Large intestine (tissue), 3 donors: Measurements from ENCODE around the gene FRMD3. TPM values are rescaled to one million over a fixed set of nuclear protein-coding genes. Genes with fewer than 3 reads are reported as not detected.
A peak's percentile ranks its signal among the peaks of the same experiment; 100 is the strongest.

Experiments
- DNase-seq, 2 donors: peaks; one replicate each; pipeline versions ENCODE4 v3.0.0 to v3.0.0-alpha.2; 2013
- H3K27ac ChIP-seq: one replicate; pipeline ENCODE4 v1.5.1; 2013; ENCODE audit warnings: low read length
- H3K27me3 ChIP-seq: 2 replicates; pipeline ENCODE4 v1.6.1; 2013; ENCODE audit warnings: low read length; ENCODE audit not compliant: control insufficient read depth, insufficient read depth
- H3K36me3 ChIP-seq: 2 replicates; pipeline ENCODE4 v1.6.1; 2013; ENCODE audit warnings: low read length; ENCODE audit not compliant: control insufficient read depth, insufficient read depth
- H3K4me1 ChIP-seq: one replicate; pipeline ENCODE4 v1.6.1; 2013; ENCODE audit warnings: low read length; ENCODE audit not compliant: control insufficient read depth, insufficient read depth
- H3K4me3 ChIP-seq: one replicate; pipeline ENCODE4 v1.5.1; 2013; ENCODE audit warnings: low read length
- H3K9me3 ChIP-seq: one replicate; pipeline ENCODE4 v1.6.1; 2013; ENCODE audit warnings: mild to moderate bottlenecking, low read depth, low read length, moderate library complexity; ENCODE audit not compliant: control insufficient read depth
- WGBS: methylation state at CpG from one replicate; pipeline ENCODE4 v1.1.5; 2013; ENCODE audit warnings: low lambda C conversion rate; ENCODE audit not compliant: insufficient coverage; 5-methylcytosine and 5-hydroxymethylcytosine counted together
- polyA plus RNA-seq: library from polyadenylated mRNA; unstranded; fragments of 120-200 nt; gene quantifications from one replicate; pipeline ENCODE4 v1.2.1, GENCODE V29; 2013

FRMD3 gene
- polyA plus RNA-seq, 1 donor, result 4.4 TPM

DNA sequence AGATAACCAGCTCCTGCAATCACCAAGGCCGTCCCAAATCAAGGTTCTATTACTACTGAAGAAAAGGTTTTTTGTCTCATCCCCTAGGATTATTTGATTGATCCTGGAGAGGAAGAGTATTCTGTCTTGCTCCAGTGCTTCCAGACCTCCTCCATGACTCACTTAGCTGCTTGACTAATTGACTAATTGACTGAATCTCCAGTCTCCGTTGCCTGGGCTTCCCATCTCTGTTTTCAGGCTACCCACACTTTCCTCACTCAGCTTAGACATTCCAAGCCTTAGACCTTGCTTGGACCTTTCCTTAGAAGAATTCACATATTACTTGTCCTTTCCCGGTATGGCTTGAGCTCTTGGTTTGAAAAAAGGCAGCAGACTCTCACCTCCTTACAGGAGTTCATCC, 60.6 kb downstream of the FRMD3 start:
- Histone ChIP-seq H3K9me3 (peaks cover 8% of the 10 kb centered on the region), H3K27me3 (no peaks in the 10 kb centered on the region), H3K27ac (no peak overlapping the region), H3K4me1 (peaks cover 17% of the 10 kb centered on the region), H3K36me3 (no peaks in the 10 kb centered on the region), H3K4me3 (no peak overlapping the region)
- DNase-seq, result no peak
- WGBS, result 80% methylated on average over 1 of the region's 3 CpGs

DNA sequence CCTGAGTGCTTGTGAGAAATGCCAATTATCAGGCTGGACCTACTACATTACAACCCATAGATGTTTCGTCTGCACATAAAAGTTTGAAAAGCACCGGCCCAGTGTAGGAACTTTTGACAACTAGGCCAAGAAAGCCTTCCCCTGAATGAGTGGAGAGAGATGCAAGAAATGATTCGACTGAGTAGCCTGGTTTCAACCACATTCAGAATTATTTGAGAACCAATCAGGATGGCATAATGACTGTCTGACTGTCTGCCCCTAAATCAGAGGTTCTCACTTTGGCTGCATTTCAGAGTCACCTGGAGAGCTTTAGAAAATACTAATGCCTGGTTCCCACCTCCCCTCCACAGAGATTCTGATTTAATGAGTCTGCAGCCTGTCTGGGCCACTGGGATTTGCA, 61.1 kb downstream of the FRMD3 start:
- H3K27me3 ChIP-seq, result no peaks in the 10 kb centered on the region
- no peaks in the 10 kb centered on the region for H3K36me3 ChIP-seq
- H3K9me3 ChIP-seq, result peaks cover 8% of the 10 kb centered on the region
- WGBS, result no CpG with 5 or more reads among the region's 3 CpGs
- no peak overlapping the region for H3K4me3 ChIP-seq
- H3K4me1 ChIP-seq, result peaks cover 22% of the 10 kb centered on the region
- H3K27ac ChIP-seq, result no peak overlapping the region
- no peak for DNase-seq

DNA sequence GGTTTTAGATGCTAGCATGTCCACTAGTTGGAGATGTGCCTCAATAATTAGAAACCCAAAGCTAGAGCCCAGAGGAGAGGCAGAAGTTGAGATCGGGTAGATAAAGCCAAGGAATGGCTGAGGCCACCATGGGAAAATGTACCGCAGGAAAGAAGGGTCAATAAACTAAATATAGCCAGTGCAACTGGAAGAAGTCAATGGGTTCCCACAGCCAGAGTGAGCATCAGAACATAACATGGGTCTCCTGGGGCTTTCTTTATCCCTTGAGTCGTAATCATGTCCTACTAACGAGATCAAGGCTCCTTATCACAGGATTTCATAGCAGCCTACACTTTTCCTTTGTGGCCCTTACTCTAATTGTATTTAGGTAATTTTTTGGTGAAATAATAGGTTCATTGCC, 61.7 kb downstream of the FRMD3 start:
- Histone ChIP-seq H3K9me3 (peaks cover 8% of the 10 kb centered on the region), H3K4me3 (no peak overlapping the region), H3K27ac (no peak overlapping the region), H3K4me1 (peaks cover 28% of the 10 kb centered on the region), H3K36me3 (no peaks in the 10 kb centered on the region), H3K27me3 (no peaks in the 10 kb centered on the region)
- no peak for DNase-seq
- WGBS, result no CpG with 5 or more reads among the region's 4 CpGs

DNA sequence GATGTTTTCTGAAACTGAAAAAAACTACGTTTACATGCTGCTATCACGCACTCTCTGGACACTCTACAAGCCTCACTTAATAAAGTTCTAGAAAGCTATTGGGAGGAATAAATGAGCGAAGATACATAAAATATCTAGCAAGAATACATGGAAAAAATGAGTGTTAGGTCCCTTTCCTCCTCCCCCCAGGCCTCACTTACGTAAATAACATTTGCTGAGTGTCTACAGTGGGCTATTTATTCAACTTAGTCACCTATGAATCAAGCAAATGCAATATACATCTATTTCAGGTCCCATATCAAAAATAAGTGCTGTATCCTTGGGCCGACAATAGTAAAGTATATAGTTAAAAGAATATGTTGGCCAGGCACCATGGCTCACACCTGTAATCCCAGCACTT, 62.5 kb downstream of the FRMD3 start:
- 94% methylated on average over 3 of the region's 5 CpGs for WGBS
- Histone ChIP-seq H3K9me3 (peaks cover 8% of the 10 kb centered on the region), H3K36me3 (no peaks in the 10 kb centered on the region), H3K4me3 (no peak overlapping the region), H3K27ac (no peak overlapping the region), H3K4me1 (peaks cover 36% of the 10 kb centered on the region), H3K27me3 (no peaks in the 10 kb centered on the region)
- DNase-seq, result no peak

DNA sequence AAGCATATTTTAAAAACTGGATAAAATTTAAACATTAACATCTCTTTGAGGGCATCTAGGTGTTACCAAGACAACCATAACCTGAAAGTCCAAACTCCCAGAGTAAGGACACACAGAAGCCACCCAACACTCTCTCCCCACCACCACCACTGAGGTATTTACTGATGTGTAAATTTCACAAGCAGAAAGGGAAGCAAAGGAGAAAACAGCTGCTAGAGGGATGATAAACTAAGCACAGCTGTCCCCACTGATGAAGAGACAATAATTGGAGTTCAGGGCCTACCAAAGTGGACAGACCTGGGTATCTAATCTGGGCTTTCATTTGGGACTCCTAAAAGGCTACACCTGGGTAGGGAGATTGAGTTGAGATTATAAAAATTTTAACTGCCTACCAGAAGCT, 63.6 kb downstream of the FRMD3 start:
- Histone ChIP-seq H3K36me3 (no peaks in the 10 kb centered on the region), H3K4me3 (no peak overlapping the region), H3K27ac (no peak overlapping the region), H3K4me1 (peaks cover 39% of the 10 kb centered on the region), H3K9me3 (peaks cover 4% of the 10 kb centered on the region), H3K27me3 (no peaks in the 10 kb centered on the region)
- no peak for DNase-seq

DNA sequence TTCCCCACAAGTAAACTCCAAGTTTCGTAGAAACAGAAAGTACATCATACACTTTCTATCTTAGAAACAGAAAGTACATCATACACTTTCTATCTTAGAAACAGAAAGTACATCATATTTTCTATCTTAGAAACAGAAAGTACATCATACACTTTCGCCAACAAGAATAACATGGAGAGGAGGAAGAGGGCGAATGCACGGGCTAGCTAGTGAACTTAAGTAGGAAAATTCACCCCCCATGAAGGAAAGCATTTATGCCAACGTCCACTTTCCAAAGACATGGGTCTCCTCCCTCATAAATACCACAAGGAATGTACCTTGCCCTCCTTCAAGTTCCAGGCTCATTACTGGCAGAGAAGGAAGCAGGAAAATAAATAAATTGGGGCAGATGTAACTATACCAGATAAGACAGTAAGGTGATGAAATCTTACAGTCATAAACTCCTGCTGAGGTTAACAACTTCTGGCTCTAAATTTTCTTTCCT, 64.7 kb downstream of the FRMD3 start:
- H3K27me3 ChIP-seq, result no peaks in the 10 kb centered on the region
- no peak overlapping the region for H3K4me3 ChIP-seq
- peaks cover 43% of the 10 kb centered on the region for H3K4me1 ChIP-seq
- DNase-seq, result peak; percentile 74 to 92
- 0% methylated on average over 1 of the region's 5 CpGs for WGBS
- peak overlapping the region; percentile 42 for H3K27ac ChIP-seq
- no peaks in the 10 kb centered on the region for H3K36me3 ChIP-seq
- no peaks in the 10 kb centered on the region for H3K9me3 ChIP-seq

DNA sequence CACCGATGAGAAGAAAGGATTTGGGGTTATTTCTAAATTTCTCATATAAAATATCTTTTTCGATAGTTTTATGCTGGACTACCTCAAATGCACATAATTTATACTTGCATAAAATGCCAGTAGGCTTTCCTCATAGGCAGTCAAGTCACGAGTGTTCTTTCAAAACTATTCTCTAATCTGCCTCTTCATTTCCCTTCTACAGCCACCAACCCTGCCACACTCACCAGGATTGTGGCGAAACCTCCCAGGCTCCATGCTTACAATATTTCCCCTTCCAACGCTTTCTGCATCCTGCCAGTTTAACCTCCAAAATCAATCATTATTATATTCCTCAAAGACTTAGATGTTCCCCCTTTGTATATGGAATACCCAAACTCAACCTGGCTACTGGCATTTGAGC, 65.4 kb downstream of the FRMD3 start:
- DNase-seq, result peak in 1 of 2 donors; percentile 6
- H3K4me1 ChIP-seq, result peaks cover 47% of the 10 kb centered on the region
- H3K27ac ChIP-seq, result peak overlapping the region; percentile 42
- no peaks in the 10 kb centered on the region for H3K27me3 ChIP-seq
- 92% methylated on average over 2 of the region's 5 CpGs for WGBS
- H3K36me3 ChIP-seq, result no peaks in the 10 kb centered on the region
- H3K9me3 ChIP-seq, result no peaks in the 10 kb centered on the region
- H3K4me3 ChIP-seq, result no peak overlapping the region

DNA sequence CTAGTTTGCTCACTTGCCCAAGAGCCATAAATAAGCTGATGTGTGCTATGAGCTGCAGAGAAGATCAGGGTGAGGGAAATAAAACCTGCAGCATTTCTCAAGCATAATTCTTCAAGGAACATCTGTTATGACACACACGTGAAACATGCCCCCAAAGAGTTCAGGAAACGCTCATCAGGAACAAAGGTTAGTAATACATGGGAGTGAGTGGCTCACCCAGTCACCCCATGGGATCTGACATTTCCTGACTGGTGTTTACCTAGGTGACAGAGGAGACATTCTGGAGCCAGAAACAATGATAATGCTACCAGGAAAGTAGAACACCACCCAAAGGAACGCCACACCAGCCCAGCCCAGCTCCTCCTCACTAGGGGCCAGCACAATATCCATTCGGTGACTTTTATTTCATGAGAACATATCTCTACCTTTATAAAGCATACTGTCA, 66.0 kb downstream of the FRMD3 start:
- Histone ChIP-seq H3K9me3 (no peaks in the 10 kb centered on the region), H3K27ac (peak overlapping the region; percentile 42), H3K4me1 (peaks cover 47% of the 10 kb centered on the region), H3K36me3 (no peaks in the 10 kb centered on the region), H3K4me3 (no peak overlapping the region), H3K27me3 (no peaks in the 10 kb centered on the region)
- no CpG with 5 or more reads among the region's 4 CpGs for WGBS
- peak; percentile 85 to 93 for DNase-seq

DNA sequence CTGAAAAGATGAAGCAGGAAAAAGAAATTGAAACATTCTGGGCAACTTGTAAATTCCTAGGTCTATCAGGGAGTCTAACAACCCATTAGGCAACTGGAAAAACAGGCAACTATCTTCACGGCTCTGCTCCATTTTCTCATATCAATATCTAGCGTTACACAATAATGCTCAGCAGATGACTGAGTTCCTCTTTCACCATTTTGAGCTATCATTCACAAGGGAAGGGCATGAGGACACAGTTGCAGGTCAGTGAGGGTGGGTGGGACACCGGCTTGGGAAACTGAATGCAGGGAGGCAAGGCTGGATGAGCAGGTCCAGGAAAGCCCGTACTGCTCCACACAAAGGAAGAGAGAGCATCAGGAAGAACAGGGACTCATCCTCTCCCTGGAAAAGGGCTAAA, 67.0 kb downstream of the FRMD3 start:
- WGBS, result no CpG with 5 or more reads among the region's 4 CpGs
- peak; percentile 26 to 39 for DNase-seq
- Histone ChIP-seq H3K36me3 (no peaks in the 10 kb centered on the region), H3K9me3 (no peaks in the 10 kb centered on the region), H3K27me3 (no peaks in the 10 kb centered on the region), H3K27ac (peak overlapping the region; percentile 42), H3K4me1 (peaks cover 47% of the 10 kb centered on the region), H3K4me3 (no peak overlapping the region)

DNA sequence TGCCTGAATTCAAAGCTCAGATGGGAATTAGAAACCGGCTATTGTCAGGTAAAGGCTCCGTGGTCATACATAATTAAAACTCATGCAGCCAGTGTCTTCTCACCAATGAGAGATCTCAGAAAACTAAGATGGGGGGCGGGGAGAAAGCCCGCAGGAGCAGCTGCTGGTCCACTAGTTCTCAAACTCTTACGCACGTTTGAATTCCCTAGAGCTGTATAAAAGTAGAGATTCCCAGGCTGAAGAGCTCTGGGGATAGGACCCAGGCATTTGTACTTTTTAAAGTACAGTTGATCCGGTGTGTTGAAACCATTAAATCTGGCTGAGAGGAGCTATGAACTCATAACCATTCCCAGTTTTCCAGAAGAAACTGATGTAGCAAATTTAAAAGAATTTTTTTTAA, 68.5 kb downstream of the FRMD3 start:
- Histone ChIP-seq H3K36me3 (no peaks in the 10 kb centered on the region), H3K4me3 (no peak overlapping the region), H3K27me3 (no peaks in the 10 kb centered on the region), H3K9me3 (no peaks in the 10 kb centered on the region), H3K27ac (no peak overlapping the region), H3K4me1 (peaks cover 45% of the 10 kb centered on the region)
- no peak for DNase-seq
- 60% methylated on average over 2 of the region's 7 CpGs for WGBS

DNA sequence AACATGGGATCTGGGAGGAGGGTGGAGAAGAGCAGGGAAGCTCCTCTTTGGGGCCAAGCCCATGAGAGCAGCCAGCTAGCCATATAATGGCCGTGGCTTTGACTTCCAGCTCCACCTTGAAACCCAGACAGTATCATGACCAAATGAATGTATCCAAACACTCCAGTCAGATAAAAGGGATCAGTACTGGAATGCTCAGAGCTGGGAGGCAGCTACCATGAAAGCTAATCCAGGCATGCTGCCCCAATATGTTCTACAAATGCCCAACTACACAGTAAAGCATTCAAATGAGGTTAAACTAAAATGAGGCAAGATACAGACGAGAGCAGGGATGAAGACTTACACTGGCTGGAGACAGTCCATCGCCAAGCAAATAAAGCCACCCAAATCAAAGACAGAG, 69.4 kb downstream of the FRMD3 start:
- no peak for DNase-seq
- H3K27me3 ChIP-seq, result no peaks in the 10 kb centered on the region
- no peaks in the 10 kb centered on the region for H3K9me3 ChIP-seq
- peaks cover 37% of the 10 kb centered on the region for H3K4me1 ChIP-seq
- no CpG with 5 or more reads among the region's 3 CpGs for WGBS
- H3K4me3 ChIP-seq, result no peak overlapping the region
- H3K36me3 ChIP-seq, result no peaks in the 10 kb centered on the region
- H3K27ac ChIP-seq, result no peak overlapping the region
